Measurements from ENCODE around the gene RCN1.

GRCh38 chr11:32154275-32154674 is 63.4 kb downstream of the RCN1 start:
- peak; percentile 48 for TF ChIP-seq CTCF (tag by site-specific recombination; IDR thresholded peaks at IDR 0.05)
- no peak for TF ChIP-seq ZNF792 (tag by site-specific recombination; IDR thresholded peaks at IDR 0.05)
- no peak for TF ChIP-seq TCF7L2 (IDR thresholded peaks at IDR 0.05; ENCODE audit: borderline replicate concordance, low read depth, low read length)
